Tibial artery (tissue), 4 donors: ENCODE results near the gene MRPL20.
"Not testable (repeated sequence)": the region's sequence is repeated elsewhere in the genome, so short reads cannot be mapped to it uniquely, and the experiment has no call there.

Experiments
- DNase-seq, 2 donors: peaks; one replicate each; pipeline ENCODE4 v3.0.0-alpha.2; 2019
- H3K27ac ChIP-seq, 2 donors: fragments of 200-600 bp; sonication (generic) in 1 of 2; 1 replicate in 1 of 2; 2 replicates in 1 of 2; pipeline ENCODE4 v1.5.1; 2018 to 2019; ENCODE audit warnings: mild to moderate bottlenecking in 1 of 2
- H3K27me3 ChIP-seq, 2 donors: fragments of 200-600 bp; sonication (generic) in 1 of 2; one replicate each; pipeline versions ENCODE4 v1.5.1 to v1.6.0; 2016 to 2019
- H3K36me3 ChIP-seq, 3 donors: fragments of 200-600 bp; sonication (generic) in 2 of 3; one replicate each; pipeline ENCODE4 v1.5.1; 2016 to 2019; ENCODE audit warnings: mild to moderate bottlenecking in 2 of 3
- H3K4me1 ChIP-seq, 4 donors: fragments of 200-600 bp; sonication (generic) in 2 of 4; 1 replicate in 3 of 4; 2 replicates in 1 of 4; pipeline ENCODE4 v1.5.1; 2016 to 2019
- H3K4me3 ChIP-seq, 2 donors: fragments of 200-600 bp; sonication (generic) in 1 of 2; 1 replicate in 1 of 2; 2 replicates in 1 of 2; pipeline ENCODE4 v1.5.1; 2018 to 2019; ENCODE audit warnings: mild to moderate bottlenecking in 2 of 2
- H3K9me3 ChIP-seq, 3 donors: fragments of 200-600 bp; sonication (generic) in 1 of 3; one replicate each; pipeline ENCODE4 v1.5.1; 2016 to 2019
- CTCF ChIP-seq, 2 experiments: fragments of 200-600 bp in 1 of 2; fragments of 450-650 bp in 1 of 2; IDR thresholded peaks; one replicate each; pipeline ENCODE4 v1.5.1; 2017 to 2019; ENCODE audit warnings: antibody characterized with exemption in 2 of 2, mild to moderate bottlenecking in 1 of 2, moderate library complexity in 1 of 2
- intact Hi-C: fragments of 100-400 bp; cut with DNase I; formaldehyde crosslinking; loops from one replicate; pipeline ENCODE4 v1.15.0; 2023; ENCODE audit warnings: low total_unique reads

MRPL20 gene

DNA sequence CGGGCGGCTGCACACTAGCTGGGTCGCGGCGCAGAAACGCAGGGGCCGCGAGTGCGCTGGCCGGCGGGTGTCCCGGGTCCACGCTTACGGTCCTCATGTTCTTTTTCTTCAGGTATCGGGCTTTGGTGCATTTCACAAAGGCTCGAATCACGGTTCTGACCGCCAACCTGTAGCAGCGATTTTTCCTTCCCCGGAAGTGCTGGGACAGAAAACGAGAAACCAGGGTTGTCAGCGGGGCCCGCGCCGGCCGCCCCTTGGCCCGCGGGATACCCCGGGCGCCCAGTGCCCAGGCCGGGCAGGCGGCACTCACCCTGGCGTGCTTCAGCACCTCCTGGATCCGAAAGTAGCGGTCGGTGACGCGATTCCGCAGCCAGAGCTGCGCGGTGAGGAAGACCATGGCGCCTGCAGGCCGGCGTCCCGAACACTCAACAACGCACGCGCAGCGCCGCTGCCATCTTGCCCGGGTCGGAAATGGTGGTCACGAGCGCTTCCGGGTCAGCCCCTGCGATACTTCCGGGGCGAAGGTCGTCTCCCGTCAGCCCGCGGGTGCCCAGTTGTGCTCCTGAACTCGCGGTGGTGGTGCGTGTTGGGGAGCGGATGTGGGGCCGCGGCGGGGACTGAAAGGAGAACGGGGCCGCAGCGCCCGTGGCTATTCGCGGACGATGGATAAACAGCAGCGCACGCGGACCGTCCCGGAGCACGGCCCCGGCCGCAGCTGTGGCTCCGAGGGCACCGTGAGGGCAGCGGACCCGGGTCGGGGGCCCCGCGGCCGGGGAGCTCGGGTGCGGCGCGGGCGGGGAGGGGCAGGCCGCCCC, at the start of gene MRPL20:
Gene MRPL20 (minus strand): TSS at position 473 of the 815 bp plus-strand sequence. CDS start 76 bp downstream, at position 397.
- intact Hi-C loops: no loop called here
- Histone ChIP-seq H3K4me3 (peak within 1 kb of the TSS; percentile 84 to 98), H3K27ac (peak within 1 kb of the TSS; percentile 81 to 91), H3K4me1 (peaks cover 0 to 39% (median 29%) of the 10 kb centered on the region in 4 donors), H3K36me3 (peaks cover 30 to 37% (median 34%) of the 10 kb centered on the region in 3 donors), H3K27me3 (no peaks in the 10 kb centered on the region), H3K9me3 (no peaks in the 10 kb centered on the region)
- DNase-seq: peak; percentile 94 to 96
- TF ChIP-seq CTCF (IDR thresholded peaks at IDR 0.05): no peak

DNA sequence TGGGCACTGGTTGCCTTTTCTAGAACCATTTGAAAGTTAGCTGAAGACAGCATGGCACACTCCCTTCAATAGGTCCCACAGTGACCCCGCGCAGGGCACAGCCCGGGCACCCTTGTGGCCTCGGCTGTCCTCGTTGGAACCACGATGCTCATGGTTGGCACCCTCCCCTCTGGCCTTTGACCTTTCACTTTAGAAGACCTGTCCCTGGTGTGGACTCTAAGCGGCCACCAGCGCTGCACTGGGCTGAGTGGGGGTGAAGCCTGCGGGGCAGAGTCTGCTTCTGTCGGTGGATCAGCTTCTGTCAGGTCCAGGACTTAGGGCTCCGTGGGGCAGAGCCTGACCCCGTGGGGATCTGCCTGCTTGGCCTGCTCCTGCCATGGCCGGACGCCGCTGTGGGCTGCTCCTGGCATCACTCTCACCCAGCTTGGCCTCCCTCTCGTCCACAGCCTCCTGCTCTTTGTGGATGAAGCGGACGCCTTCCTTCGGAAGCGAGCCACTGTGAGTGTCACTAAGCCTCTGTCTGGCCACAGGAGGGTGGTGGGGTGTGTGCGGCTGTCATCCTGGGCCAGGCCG, 49.7 kb upstream of the MRPL20 start:
- H3K4me3 ChIP-seq: not testable (repeated sequence)

DNA sequence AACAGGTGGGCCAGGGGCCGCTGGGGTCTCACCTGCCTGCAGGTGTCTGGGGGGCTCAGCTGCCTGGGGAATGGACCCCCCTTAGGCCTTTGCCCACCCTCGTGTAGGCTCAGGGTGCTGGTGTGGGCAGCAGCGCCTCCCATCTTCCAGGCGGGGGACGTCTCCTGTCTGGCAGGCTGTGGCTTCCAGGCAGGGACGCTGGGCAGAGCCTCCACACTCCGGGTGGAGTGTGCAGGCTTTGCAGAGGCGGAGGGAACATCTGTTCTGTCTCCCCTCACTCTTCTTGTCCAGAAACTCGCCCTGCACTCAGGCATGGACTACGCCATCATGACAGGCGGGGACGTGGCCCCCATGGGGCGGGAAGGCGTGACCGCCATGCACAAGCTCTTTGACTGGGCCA, 48.8 kb upstream of the MRPL20 start:
- H3K27ac ChIP-seq, H3K36me3 ChIP-seq, DNase-seq, H3K4me3 ChIP-seq, H3K9me3 ChIP-seq, H3K27me3 ChIP-seq, intact Hi-C loops, H3K4me1 ChIP-seq: not testable (repeated sequence)

More for the DNA sequence above, 49.7 kb upstream of the MRPL20 start:
- intact Hi-C loops, H3K9me3 ChIP-seq, H3K4me1 ChIP-seq, DNase-seq, H3K27ac ChIP-seq, H3K36me3 ChIP-seq: not testable (repeated sequence)
- H3K27me3 ChIP-seq: peaks cover 0 to 13% of the 10 kb centered on the region in 2 donors

- Histone ChIP-seq H3K27ac (no peak overlapping the region), H3K36me3 (no peaks in the 10 kb centered on the region), H3K4me3 (no peak overlapping the region), H3K27me3 (peaks cover 0 to 2% of the 10 kb centered on the region in 2 donors), H3K4me1 (no peaks in the 10 kb centered on the region), H3K9me3 (no peaks in the 10 kb centered on the region)
- TF ChIP-seq CTCF (IDR thresholded peaks at IDR 0.05): no peak
- intact Hi-C loops: no loop called here
- DNase-seq: no peak
Observed at GRCh38 chr1:1455366-1455884, 48.3 kb upstream of the MRPL20 start.

- intact Hi-C loops, H3K36me3 ChIP-seq, DNase-seq, H3K4me1 ChIP-seq, H3K27ac ChIP-seq, H3K4me3 ChIP-seq, H3K27me3 ChIP-seq, H3K9me3 ChIP-seq: not testable (repeated sequence)
Observed at GRCh38 chr1:1454286-1455056, 47.4 kb upstream of the MRPL20 start.

DNA sequence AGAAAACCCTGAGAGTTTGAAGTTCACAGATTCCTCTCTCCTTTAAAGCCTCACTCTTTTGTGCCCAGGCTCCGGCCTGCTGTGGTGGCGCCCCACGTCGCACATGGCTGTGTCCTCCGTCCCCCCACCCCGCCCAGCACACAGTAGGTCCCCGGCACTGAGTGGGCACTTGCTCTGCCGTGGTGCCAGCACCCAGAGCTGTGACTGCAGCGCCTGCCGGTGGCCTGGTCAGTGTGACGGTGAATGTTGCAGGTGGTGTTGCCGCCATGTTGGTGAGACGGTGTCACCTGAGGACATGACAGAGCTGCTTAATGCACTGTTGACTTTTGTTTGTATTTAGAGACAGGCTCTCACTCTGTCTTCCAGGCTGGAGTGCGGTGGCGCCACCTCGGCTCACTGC, 45.8 kb upstream of the MRPL20 start:
- no peak for DNase-seq
- intact Hi-C loops: no loop called here
- no peak overlapping the region for H3K27ac ChIP-seq
- H3K36me3 ChIP-seq: no peaks in the 10 kb centered on the region
- no peaks in the 10 kb centered on the region for H3K9me3 ChIP-seq
- peaks cover 0 to 2% of the 10 kb centered on the region in 2 donors for H3K27me3 ChIP-seq
- H3K4me3 ChIP-seq: no peak overlapping the region
- no peaks in the 10 kb centered on the region for H3K4me1 ChIP-seq
- no peak for TF ChIP-seq CTCF (IDR thresholded peaks at IDR 0.05)

DNA sequence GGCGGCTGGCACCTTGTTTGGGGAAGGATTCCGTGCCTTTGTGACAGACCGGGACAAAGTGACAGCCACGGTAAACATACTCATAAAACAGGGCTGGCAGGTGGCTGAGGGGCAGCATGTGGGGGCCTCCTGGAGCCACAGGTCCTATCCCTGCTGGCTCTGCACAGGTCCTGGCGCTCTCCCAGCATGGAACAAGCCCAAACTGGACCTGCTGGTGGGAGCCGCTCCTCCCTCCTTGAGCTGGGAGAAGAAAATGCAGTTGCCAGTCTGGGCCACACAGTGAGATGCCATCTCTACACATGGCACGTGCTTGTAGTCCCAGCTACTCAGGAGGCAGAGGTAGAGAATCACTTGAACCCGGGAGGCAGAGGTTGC, 45.3 kb upstream of the MRPL20 start:
- DNase-seq, H3K9me3 ChIP-seq, H3K4me3 ChIP-seq, H3K36me3 ChIP-seq, H3K4me1 ChIP-seq, intact Hi-C loops, H3K27ac ChIP-seq, H3K27me3 ChIP-seq: not testable (repeated sequence)
